Effector memory CD4-positive, alpha-beta T cell (primary cell): ENCODE results near the gene SSBP3.

ENCODE experiments used
- DNase-seq, 3 donors: peaks; one replicate each; pipeline ENCODE4 v3.0.0-alpha.2; 2020
- H3K27ac ChIP-seq: 2 replicates; pipeline ENCODE4 v1.7.0; 2013; ENCODE audit warnings: mild to moderate bottlenecking, low read length, moderate library complexity; ENCODE audit not compliant: insufficient read depth, poor library complexity, severe bottlenecking
- H3K27me3 ChIP-seq: replicated peaks from 2 replicates; pipeline ENCODE4 v1.7.0; 2013; ENCODE audit warnings: mild to moderate bottlenecking, low read length; ENCODE audit not compliant: insufficient read depth, control insufficient read depth, poor library complexity, severe bottlenecking
- H3K36me3 ChIP-seq: 2 replicates; pipeline ENCODE4 v1.7.0; 2013; ENCODE audit warnings: mild to moderate bottlenecking, low read length, moderate library complexity; ENCODE audit not compliant: control insufficient read depth, insufficient read depth
- H3K4me1 ChIP-seq: 2 replicates; pipeline ENCODE4 v1.7.0; 2013; ENCODE audit warnings: low read length, mild to moderate bottlenecking; ENCODE audit not compliant: control insufficient read depth, insufficient read depth, poor library complexity, severe bottlenecking
- H3K4me3 ChIP-seq: 2 replicates; pipeline ENCODE4 v1.7.0; 2013; ENCODE audit warnings: low read length, low read depth, mild to moderate bottlenecking; ENCODE audit not compliant: insufficient read depth, poor library complexity, severe bottlenecking
- H3K9me3 ChIP-seq: 2 replicates; pipeline ENCODE4 v1.7.0; 2013; ENCODE audit warnings: mild to moderate bottlenecking, low read length, moderate library complexity; ENCODE audit not compliant: control insufficient read depth

SSBP3 gene

DNA sequence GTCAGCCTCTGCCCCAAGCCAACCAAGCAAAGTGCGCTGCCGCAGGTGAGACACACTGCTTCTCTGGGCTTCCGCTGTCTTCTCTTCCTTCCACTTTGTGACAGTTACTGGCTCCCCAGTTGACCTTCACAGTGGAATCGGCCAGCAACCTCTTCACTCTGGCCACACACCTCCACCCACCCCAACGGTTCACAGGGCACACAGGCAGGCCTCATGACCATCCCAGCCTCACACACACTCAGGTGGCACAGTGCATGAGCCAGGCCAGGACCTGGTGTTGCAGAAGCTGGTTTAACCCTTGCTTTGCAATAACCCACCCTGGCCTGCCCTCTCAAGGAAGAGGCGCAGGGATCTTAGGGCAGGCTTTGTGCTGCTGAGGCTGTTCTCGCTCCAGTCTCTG lies 69.2 kb downstream of the SSBP3 start:
- Histone ChIP-seq H3K4me3 (no peak overlapping the region), H3K27me3 (no peaks in the 10 kb centered on the region), H3K36me3 (no peaks in the 10 kb centered on the region), H3K9me3 (no peaks in the 10 kb centered on the region), H3K27ac (no peak overlapping the region), H3K4me1 (peaks cover 1% of the 10 kb centered on the region)
- DNase-seq: no peak

DNA sequence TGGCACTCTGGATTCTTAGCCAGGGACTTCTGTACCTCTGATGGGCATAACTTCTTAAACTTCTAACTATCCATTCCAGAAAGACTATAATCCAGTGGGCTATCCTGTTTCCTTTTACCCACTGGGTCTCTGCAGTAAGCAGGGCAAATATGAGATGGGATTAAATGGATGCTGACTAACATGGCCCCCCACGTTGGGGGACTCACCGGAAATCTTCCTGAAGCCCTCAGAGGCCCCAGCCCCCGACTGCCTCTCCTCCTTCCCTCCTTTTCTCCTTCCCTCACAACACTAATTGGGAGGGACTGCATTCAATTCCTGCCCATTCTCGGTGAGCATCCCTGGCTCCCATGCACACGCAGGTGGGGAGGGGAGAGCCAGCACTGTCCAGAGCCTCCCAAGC lies 70.1 kb downstream of the SSBP3 start:
- no peaks in the 10 kb centered on the region for H3K9me3 ChIP-seq
- H3K27me3 ChIP-seq: no peaks in the 10 kb centered on the region
- no peak overlapping the region for H3K27ac ChIP-seq
- no peak for DNase-seq
- H3K36me3 ChIP-seq: no peaks in the 10 kb centered on the region
- peaks cover 2% of the 10 kb centered on the region for H3K4me1 ChIP-seq
- no peak overlapping the region for H3K4me3 ChIP-seq

DNA sequence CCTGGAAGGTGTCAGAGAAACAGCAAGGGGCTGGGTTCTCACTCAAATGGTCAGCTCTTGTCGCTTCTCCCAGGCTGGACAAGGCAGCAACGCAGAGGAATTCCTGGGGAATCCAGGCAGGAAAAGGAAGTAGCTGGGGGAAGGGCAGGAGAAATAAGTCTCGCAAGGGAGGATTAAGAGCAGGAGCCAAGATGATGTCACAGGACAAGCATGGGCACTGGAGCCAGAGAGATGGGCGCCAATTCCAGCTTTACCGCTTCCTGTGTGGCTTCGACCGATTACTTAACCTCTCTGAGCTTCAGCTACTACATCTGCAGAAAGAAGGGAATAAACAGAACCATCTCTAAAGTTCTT lies 70.5 kb downstream of the SSBP3 start:
- Histone ChIP-seq H3K9me3 (no peaks in the 10 kb centered on the region), H3K36me3 (no peaks in the 10 kb centered on the region), H3K27me3 (no peaks in the 10 kb centered on the region), H3K27ac (no peak overlapping the region), H3K4me3 (no peak overlapping the region), H3K4me1 (peaks cover 5% of the 10 kb centered on the region)
- DNase-seq: no peak

DNA sequence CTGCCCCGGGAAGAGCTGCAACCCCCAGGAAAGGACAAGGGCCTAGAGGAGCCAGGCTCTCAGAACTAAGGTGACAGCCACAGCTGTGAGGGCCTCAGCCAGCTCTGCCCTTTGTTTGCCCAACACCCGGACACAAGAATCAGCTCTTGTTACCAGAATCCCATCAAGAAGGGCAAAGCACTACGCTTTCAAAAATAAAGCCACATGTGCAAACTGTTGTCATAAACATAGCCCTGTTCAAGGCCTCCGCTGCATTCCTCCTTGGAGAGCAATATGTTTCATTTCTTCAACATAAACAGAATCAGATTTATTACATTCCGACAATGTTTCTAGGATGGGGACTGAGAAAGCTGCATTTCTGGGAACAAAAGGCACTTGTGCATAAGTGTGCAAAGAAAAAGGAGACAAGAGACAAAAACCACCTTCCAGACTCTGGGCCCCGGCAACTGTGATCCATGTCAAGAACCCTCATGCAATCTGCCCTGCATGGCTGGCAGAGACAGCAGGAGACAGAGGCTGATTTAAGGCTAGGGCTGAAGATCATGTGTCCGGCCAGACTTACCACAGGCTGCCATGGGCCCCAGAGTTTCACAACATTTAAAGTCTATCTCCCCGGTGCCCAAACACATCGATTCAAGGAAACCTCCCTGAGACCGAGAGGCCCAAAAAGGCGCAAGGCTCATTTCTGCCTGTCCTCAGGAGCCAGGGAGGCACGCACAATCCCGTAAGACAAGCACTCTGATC lies 71.0 kb downstream of the SSBP3 start:
- Histone ChIP-seq H3K27me3 (no peaks in the 10 kb centered on the region), H3K4me3 (no peak overlapping the region), H3K9me3 (no peaks in the 10 kb centered on the region), H3K4me1 (peaks cover 5% of the 10 kb centered on the region), H3K36me3 (no peaks in the 10 kb centered on the region), H3K27ac (no peak overlapping the region)
- DNase-seq: no peak

DNA sequence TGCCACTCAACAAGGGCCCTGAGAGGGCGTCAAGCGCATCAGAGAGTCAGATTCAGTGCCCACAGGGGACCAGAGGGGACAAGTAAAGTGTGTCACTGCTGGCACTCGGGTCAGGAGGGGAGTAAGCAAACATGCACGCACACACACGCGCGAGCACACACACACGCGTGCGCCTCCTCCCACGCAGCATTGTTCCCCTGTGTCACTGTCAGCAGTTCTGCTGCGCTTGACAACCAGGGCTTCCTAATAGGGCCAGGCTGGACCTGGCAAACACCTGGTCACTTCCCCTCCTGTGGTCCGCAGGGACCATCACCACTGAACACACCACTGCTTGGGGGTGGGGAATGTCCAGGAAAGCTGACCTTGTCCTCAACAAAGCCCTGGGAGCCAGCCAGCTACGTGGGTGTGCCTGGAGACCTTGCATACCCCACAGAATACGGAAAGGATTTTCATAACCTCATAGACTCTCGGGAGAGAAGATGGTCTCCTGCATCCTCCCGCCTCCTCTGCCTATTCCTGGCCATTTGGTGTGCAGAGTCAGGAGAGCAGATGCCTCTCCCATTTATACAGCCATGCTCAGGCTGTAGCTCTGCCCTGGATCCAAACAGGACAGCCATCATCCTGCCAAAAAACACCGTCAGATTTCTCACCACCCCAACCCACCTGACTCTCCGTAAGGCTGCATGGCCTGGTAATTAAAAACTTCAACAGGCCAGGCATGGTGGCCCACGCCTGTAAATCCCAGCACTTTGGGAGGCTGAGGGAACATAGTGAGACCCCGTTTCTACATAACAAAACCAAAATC lies 73.2 kb downstream of the SSBP3 start:
- H3K4me1 ChIP-seq: peaks cover 5% of the 10 kb centered on the region
- no peak overlapping the region for H3K27ac ChIP-seq
- H3K36me3 ChIP-seq: no peaks in the 10 kb centered on the region
- H3K27me3 ChIP-seq: no peaks in the 10 kb centered on the region
- no peak for DNase-seq
- H3K4me3 ChIP-seq: no peak overlapping the region
- H3K9me3 ChIP-seq: no peaks in the 10 kb centered on the region

DNA sequence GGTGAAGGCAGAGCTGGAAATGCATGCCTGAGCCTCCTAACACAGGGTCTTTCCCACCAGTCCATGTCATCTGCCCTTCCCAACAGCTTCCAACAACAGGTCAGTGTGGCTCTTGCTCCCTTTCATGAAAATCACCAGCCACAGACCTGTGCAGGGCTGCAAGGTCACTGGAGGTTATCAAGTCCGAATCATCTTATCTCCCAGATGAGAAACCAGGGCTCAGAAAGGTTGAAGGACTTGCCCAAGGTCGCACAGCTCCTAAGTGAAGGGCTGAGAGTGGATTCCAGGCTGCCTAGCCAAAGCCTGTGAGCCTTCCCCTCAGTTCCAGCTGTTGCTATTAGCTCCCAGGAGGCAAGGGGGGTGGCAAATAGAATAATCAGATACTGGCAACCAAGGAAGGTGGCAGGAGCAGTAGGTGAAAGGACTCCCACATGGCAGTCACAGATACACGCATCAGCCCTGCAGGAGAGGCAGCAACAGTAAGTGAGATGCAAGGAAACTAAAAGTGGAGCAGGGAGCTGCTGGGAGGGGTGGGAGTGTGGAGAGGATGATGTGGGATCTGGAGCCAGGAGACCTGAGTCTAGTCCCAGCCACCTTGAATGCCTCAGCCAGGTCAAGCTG lies 74.2 kb downstream of the SSBP3 start:
- H3K36me3 ChIP-seq: no peaks in the 10 kb centered on the region

DNA sequence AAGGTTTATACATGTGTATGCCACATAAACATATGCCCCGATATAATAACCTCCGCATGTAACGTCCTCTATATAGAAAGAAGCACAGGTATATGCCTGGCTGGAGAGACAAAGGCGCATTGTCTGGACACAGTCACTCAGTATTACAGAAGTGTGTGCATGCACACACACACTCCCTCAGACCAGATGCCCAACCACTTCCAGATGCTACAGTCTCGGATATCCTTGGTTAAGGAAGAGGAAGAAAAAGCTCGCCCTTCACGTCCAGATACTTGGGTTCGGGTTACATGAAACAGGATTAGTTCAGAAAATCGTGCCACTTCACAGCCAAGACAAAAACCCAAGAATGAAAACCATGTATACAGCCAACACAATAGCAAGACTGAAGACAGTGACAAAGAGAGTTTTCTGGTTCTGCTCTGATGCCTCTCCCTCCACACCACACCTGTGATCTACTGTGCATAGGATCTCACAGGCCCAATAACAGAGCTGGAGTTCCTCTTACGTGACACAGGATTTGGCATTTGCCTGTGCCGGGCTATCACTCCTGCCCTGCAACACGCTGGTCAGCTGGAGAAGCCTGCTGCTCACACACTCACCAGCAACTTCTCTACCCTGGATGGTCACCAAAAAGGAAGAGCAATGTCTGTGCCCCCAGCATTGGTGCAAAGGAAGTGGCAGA lies 75.0 kb downstream of the SSBP3 start:
- H3K4me3 ChIP-seq: no peak overlapping the region
- no peaks in the 10 kb centered on the region for H3K36me3 ChIP-seq
- no peaks in the 10 kb centered on the region for H3K27me3 ChIP-seq
- no peak overlapping the region for H3K27ac ChIP-seq
- no peaks in the 10 kb centered on the region for H3K9me3 ChIP-seq
- DNase-seq: no peak
- H3K4me1 ChIP-seq: peaks cover 5% of the 10 kb centered on the region

More for the DNA sequence above, 74.2 kb downstream of the SSBP3 start:
- no peak overlapping the region for H3K27ac ChIP-seq
- H3K9me3 ChIP-seq: no peaks in the 10 kb centered on the region
- H3K27me3 ChIP-seq: no peaks in the 10 kb centered on the region
- no peak overlapping the region for H3K4me3 ChIP-seq
- no peak for DNase-seq
- peaks cover 5% of the 10 kb centered on the region for H3K4me1 ChIP-seq

DNA sequence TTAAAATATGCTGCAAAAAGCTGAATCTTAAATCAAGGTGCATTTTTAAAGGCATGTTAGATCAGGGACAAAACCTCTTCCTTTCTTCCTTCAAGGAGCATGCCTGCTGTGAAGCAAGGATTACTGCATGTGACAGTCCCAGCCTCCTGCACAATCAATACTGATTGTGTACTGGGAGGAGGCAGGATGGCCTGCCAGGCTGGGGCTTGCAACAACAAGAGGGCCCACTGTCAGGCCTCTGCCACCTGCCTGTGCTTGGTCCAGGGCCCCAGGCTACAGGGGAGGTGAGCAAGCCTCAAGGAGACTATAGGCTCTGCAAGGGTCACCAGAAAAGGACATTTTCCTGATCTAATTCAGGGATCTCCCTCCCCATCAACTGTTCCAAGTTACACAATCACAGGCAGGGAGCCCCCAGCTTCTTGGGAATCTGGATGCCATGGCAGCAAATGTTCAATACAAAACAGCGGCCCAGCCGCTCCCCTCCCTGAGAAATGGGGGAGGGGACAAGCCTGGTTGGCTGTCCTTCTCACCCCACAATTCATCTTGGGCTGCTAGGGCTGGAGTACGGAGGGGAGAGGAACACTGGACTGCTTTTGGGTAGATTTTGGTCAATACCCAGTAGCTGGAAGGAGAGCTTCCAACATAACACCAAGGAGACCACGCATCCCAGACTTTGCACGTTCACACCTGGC lies 76.7 kb downstream of the SSBP3 start:
- no peaks in the 10 kb centered on the region for H3K36me3 ChIP-seq
- H3K4me1 ChIP-seq: peaks cover 5% of the 10 kb centered on the region
- no peaks in the 10 kb centered on the region for H3K27me3 ChIP-seq
- no peak overlapping the region for H3K27ac ChIP-seq
- no peak overlapping the region for H3K4me3 ChIP-seq
- no peaks in the 10 kb centered on the region for H3K9me3 ChIP-seq
- DNase-seq: no peak

DNA sequence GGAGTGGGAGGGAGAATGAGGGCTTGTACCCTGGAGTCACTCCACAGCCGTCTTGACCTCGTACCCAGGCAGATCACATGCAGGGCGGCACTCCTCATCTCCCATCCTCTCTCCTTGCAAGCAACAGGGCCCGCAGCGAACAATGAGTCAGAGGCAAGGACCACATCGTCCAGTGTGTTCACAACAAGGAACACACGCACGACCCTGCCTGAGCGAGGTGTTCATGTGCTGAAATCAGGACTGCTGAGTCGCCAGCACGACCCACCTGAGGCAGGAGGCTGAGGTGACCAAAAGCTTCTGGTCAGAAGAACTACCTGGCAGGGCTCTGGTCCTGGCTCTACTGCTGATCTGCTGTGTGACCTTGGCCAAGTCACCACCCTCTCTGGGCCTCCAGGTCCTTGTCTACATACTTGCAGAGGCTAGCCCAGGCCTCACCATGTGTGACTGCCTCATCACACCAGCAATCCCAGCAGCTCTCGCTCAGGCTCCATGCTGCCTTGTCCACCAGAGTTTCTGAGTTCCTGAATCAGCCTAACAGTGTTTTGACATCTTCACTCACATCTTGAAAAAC lies 78.0 kb downstream of the SSBP3 start:
- no peaks in the 10 kb centered on the region for H3K36me3 ChIP-seq
- H3K9me3 ChIP-seq: no peaks in the 10 kb centered on the region
- peaks cover 5% of the 10 kb centered on the region for H3K4me1 ChIP-seq
- no peak for DNase-seq
- H3K27me3 ChIP-seq: no peaks in the 10 kb centered on the region
- no peak overlapping the region for H3K4me3 ChIP-seq
- no peak overlapping the region for H3K27ac ChIP-seq
